Measurements from ENCODE around the gene ADAMTS10. TPM values are rescaled to one million over a fixed set of nuclear protein-coding genes. Genes with fewer than 3 reads are reported as not detected.

The ADAMTS10 gene
- total and polyA plus RNA-seq, 10 donors: 7.8 to 33.8 (median 18.0) TPM

GRCh38 chr19:8531470-8531869, 79.0 kb downstream of the ADAMTS10 start:
- TF ChIP-seq CTCF (IDR thresholded peaks at IDR 0.05 in 8 of 11, conservative IDR thresholded peaks at IDR 0.05 in 3 of 11): no peak
- no peak for TF ChIP-seq POLR2AphosphoS5 (IDR thresholded peaks at IDR 0.05)
- TF ChIP-seq POLR2A (IDR thresholded peaks at IDR 0.05): no peak
- 85 to 93% (median 87%) methylated on average over 7 of the region's 7 CpGs for WGBS, 5 donors
- Histone ChIP-seq H3K36me3 (peaks cover 0 to 100% (median 83%) of the 10 kb centered on the region in 6 donors), H3K27ac (no peak overlapping the region), H3K27me3 (replicated peaks in 1 of 7) (no peaks in the 10 kb centered on the region), H3K4me1 (peaks cover 0 to 8% (median 0%) of the 10 kb centered on the region in 6 donors), H3K4me3 (no peak overlapping the region), H3K9me3 (no peaks in the 10 kb centered on the region)
- DNase-seq: no peak
- intact Hi-C loops (cut with DNase I; ENCODE audit: low total_unique reads): no loop called here

Other genes starting within 250 kb of the ADAMTS10 start
- 10 to 100 TPM in 4 of 7 donors, 1 to 10 TPM in 3; 1.8 to 28.3 (median 11.8) TPM for gene ANGPTL4, start 246.6 kb downstream of the ADAMTS10 start, total RNA-seq
- 1 to 10 TPM; 7.4 to 8.5 (median 7.8) TPM for gene ANGPTL4, start 246.6 kb downstream of the ADAMTS10 start, polyA plus RNA-seq
- 100 to 1,000 TPM in 4 of 7 donors, 10 to 100 TPM in 3; 60.2 to 114 (median 100) TPM for gene RAB11B, start 220.4 kb downstream of the ADAMTS10 start, total RNA-seq
- 100 to 1,000 TPM in 1 of 3 donors, 10 to 100 TPM in 2; 42.0 to 101 (median 42.5) TPM for gene RAB11B, start 220.4 kb downstream of the ADAMTS10 start, polyA plus RNA-seq
- gene MARCHF2, start 197.4 kb downstream of the ADAMTS10 start, total RNA-seq: 100 to 1,000 TPM in 3 of 7 donors, 10 to 100 TPM in 4; 52.1 to 212 (median 81.1) TPM
- 10 to 100 TPM; 33.4 to 42.8 (median 36.2) TPM for gene MARCHF2, start 197.4 kb downstream of the ADAMTS10 start, polyA plus RNA-seq
- 100 to 1,000 TPM; 105 to 229 (median 147) TPM for gene HNRNPM, start 165.7 kb downstream of the ADAMTS10 start, total RNA-seq
- 100 to 1,000 TPM in 1 of 3 donors, 10 to 100 TPM in 2; 77.1 to 153 (median 79.9) TPM for gene HNRNPM, start 165.7 kb downstream of the ADAMTS10 start, polyA plus RNA-seq
- gene PRAM1, start 108.1 kb downstream of the ADAMTS10 start, total RNA-seq: 10 to 100 TPM in 6 of 7 donors, 1 to 10 TPM in 1; 7.1 to 36.5 (median 15.1) TPM
- 10 to 100 TPM in 2 of 3 donors, 1 to 10 TPM in 1; 2.4 to 23.0 (median 22.0) TPM for gene PRAM1, start 108.1 kb downstream of the ADAMTS10 start, polyA plus RNA-seq
- gene ZNF414, start 96.5 kb downstream of the ADAMTS10 start, total RNA-seq: 10 to 100 TPM; 12.0 to 31.0 (median 26.6) TPM
- 10 to 100 TPM; 12.7 to 31.7 (median 15.8) TPM for gene ZNF414, start 96.5 kb downstream of the ADAMTS10 start, polyA plus RNA-seq
- 100 to 1,000 TPM; 167 to 423 (median 234) TPM for gene MYO1F, start 33.3 kb downstream of the ADAMTS10 start, total RNA-seq
- gene MYO1F, start 33.3 kb downstream of the ADAMTS10 start, polyA plus RNA-seq: 10 to 100 TPM; 22.1 to 88.8 (median 55.0) TPM
- gene NFILZ, start 19.9 kb upstream of the ADAMTS10 start, total RNA-seq: not detected
- not detected for gene NFILZ, start 19.9 kb upstream of the ADAMTS10 start, polyA plus RNA-seq
- not detected for gene ACTL9, start 88.1 kb upstream of the ADAMTS10 start, total RNA-seq
- not detected for gene ACTL9, start 88.1 kb upstream of the ADAMTS10 start, polyA plus RNA-seq
- gene OR2Z1, start 110.9 kb upstream of the ADAMTS10 start, total RNA-seq: not detected
- not detected for gene OR2Z1, start 110.9 kb upstream of the ADAMTS10 start, polyA plus RNA-seq
- 10 to 100 TPM; 20.0 to 27.7 (median 22.5) TPM for gene ZNF558, start 221.6 kb upstream of the ADAMTS10 start, total RNA-seq
- gene ZNF558, start 221.6 kb upstream of the ADAMTS10 start, polyA plus RNA-seq: 10 to 100 TPM; 13.1 to 14.1 (median 13.2) TPM
- gene MBD3L1, start 221.7 kb upstream of the ADAMTS10 start, total RNA-seq: not detected
- gene MBD3L1, start 221.7 kb upstream of the ADAMTS10 start, polyA plus RNA-seq: not detected

All from spleen (tissue), 11 donors.